Activated naive CD4-positive, alpha-beta T cell treated with anti-CD3 and anti-CD28 coated beads, Interleukin-2, amount 50 U/mL, for 24 hours (primary cell): ENCODE measurements around the gene RFNG.
A peak's percentile ranks its signal among the peaks of the same experiment; 100 is the strongest.

Source experiments
- H3K27ac Mint-ChIP-seq: one replicate; pipeline ENCODE4 v1.8.0; 2021; ENCODE audit warnings: mild to moderate bottlenecking, mixed read lengths
- H3K27me3 Mint-ChIP-seq: one replicate; pipeline ENCODE4 v1.8.0; 2021; ENCODE audit warnings: mixed read lengths
- H3K36me3 Mint-ChIP-seq: one replicate; pipeline ENCODE4 v1.8.0; 2021; ENCODE audit warnings: mixed read lengths
- H3K4me1 Mint-ChIP-seq: one replicate; pipeline ENCODE4 v1.8.0; 2021; ENCODE audit warnings: mixed read lengths
- H3K4me3 Mint-ChIP-seq: one replicate; pipeline ENCODE4 v1.8.0; 2021; ENCODE audit warnings: mild to moderate bottlenecking, mixed read lengths
- H3K9me3 Mint-ChIP-seq: one replicate; pipeline ENCODE4 v1.8.0; 2021; ENCODE audit warnings: mixed read lengths

The RFNG gene

DNA sequence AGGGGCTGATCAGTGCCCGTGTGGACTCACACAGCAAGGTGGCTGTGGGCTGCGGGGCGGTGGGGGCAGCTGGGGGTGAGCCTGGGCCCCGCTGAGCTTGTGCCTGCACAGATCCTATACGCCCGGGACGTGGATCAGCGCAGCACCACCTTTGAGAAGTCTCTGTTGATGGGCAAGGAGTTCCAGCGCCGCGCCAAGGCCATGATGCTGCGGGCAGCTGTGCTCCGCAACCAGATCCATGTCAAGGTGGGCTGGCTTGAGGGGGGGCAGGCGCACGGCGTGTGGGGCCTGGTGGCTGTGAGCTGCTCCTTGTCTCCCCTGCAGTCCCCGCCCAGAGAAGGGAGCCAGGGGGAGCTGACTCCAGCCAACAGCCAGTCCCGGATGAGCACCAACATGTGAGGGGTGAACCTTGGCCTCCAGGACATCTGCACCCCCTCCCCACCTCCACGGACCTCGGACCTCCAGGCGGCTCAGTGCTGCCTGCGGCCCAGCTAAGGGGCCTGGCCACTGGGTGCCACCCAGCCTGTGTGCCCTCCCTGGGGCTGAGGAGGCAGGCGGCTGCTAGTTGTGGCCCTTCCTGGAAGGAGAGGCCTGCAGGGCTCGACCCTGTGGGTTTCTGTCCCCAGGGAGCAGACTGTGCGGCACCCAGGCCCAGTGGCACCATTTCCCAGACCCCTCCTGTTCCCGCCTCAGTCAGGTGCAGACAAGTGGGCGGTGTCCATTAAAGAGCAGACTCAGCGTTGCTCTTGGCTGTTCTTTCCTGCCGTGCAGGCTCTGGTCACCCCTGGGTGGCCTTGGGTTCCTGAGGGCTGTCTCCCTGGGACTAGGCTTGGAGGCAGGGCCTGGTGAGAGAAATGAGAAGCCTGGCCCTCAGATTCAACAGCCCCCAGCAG is 5.4 kb upstream of the RFNG start:
- Mint-ChIP-seq H3K4me1 (peaks cover 7% of the 10 kb centered on the region), H3K27me3 (no peaks in the 10 kb centered on the region), H3K27ac (no peak overlapping the region), H3K4me3 (no peak overlapping the region), H3K9me3 (no peaks in the 10 kb centered on the region), H3K36me3 (no peaks in the 10 kb centered on the region)

GRCh38 chr17:82055965-82056728 is 4.5 kb upstream of the RFNG start:
- no peak overlapping the region for H3K27ac Mint-ChIP-seq
- H3K4me3 Mint-ChIP-seq: no peak overlapping the region

GRCh38 chr17:82055023-82055964 is 3.7 kb upstream of the RFNG start:
- Mint-ChIP-seq H3K4me3 (no peak overlapping the region), H3K27ac (no peak overlapping the region)

More at GRCh38 chr17:82055965-82056728, 4.5 kb upstream of the RFNG start:
- peaks cover 7% of the 10 kb centered on the region for H3K4me1 Mint-ChIP-seq
- H3K36me3 Mint-ChIP-seq: no peaks in the 10 kb centered on the region
- no peaks in the 10 kb centered on the region for H3K9me3 Mint-ChIP-seq
- H3K27me3 Mint-ChIP-seq: no peaks in the 10 kb centered on the region

GRCh38 chr17:82054351-82055022 is 2.9 kb upstream of the RFNG start:
- Mint-ChIP-seq H3K27ac (no peak overlapping the region), H3K4me1 (peaks cover 14% of the 10 kb centered on the region), H3K4me3 (no peak overlapping the region)

More at GRCh38 chr17:82055023-82055964, 3.7 kb upstream of the RFNG start:
- Mint-ChIP-seq H3K4me1 (peaks cover 14% of the 10 kb centered on the region), H3K27me3 (no peaks in the 10 kb centered on the region), H3K9me3 (no peaks in the 10 kb centered on the region), H3K36me3 (no peaks in the 10 kb centered on the region)

GRCh38 chr17:82053556-82054263 is 2.1 kb upstream of the RFNG start:
- H3K4me1 Mint-ChIP-seq: peaks cover 14% of the 10 kb centered on the region
- H3K9me3 Mint-ChIP-seq: no peaks in the 10 kb centered on the region
- H3K27me3 Mint-ChIP-seq: no peaks in the 10 kb centered on the region
- no peaks in the 10 kb centered on the region for H3K36me3 Mint-ChIP-seq
- no peak overlapping the region for H3K27ac Mint-ChIP-seq
- H3K4me3 Mint-ChIP-seq: peak overlapping the region; percentile 81

More at GRCh38 chr17:82054351-82055022, 2.9 kb upstream of the RFNG start:
- H3K9me3 Mint-ChIP-seq: no peaks in the 10 kb centered on the region
- no peaks in the 10 kb centered on the region for H3K36me3 Mint-ChIP-seq
- no peaks in the 10 kb centered on the region for H3K27me3 Mint-ChIP-seq

- no peaks in the 10 kb centered on the region for H3K27me3 Mint-ChIP-seq
- no peaks in the 10 kb centered on the region for H3K36me3 Mint-ChIP-seq
- no peaks in the 10 kb centered on the region for H3K9me3 Mint-ChIP-seq
- H3K27ac Mint-ChIP-seq: no peak overlapping the region
- H3K4me1 Mint-ChIP-seq: peaks cover 14% of the 10 kb centered on the region
- peak overlapping the region; percentile 81 for H3K4me3 Mint-ChIP-seq
These were observed 1.5 kb upstream of the RFNG start for GRCh38 chr17:82053130-82053529.

GRCh38 chr17:82052638-82053059 is 1.0 kb upstream of the RFNG start:
- H3K4me3 Mint-ChIP-seq: peak overlapping the region; percentile 81
- H3K9me3 Mint-ChIP-seq: no peaks in the 10 kb centered on the region
- no peaks in the 10 kb centered on the region for H3K27me3 Mint-ChIP-seq
- peak overlapping the region; percentile 46 for H3K27ac Mint-ChIP-seq
- H3K36me3 Mint-ChIP-seq: no peaks in the 10 kb centered on the region
- peaks cover 14% of the 10 kb centered on the region for H3K4me1 Mint-ChIP-seq

DNA sequence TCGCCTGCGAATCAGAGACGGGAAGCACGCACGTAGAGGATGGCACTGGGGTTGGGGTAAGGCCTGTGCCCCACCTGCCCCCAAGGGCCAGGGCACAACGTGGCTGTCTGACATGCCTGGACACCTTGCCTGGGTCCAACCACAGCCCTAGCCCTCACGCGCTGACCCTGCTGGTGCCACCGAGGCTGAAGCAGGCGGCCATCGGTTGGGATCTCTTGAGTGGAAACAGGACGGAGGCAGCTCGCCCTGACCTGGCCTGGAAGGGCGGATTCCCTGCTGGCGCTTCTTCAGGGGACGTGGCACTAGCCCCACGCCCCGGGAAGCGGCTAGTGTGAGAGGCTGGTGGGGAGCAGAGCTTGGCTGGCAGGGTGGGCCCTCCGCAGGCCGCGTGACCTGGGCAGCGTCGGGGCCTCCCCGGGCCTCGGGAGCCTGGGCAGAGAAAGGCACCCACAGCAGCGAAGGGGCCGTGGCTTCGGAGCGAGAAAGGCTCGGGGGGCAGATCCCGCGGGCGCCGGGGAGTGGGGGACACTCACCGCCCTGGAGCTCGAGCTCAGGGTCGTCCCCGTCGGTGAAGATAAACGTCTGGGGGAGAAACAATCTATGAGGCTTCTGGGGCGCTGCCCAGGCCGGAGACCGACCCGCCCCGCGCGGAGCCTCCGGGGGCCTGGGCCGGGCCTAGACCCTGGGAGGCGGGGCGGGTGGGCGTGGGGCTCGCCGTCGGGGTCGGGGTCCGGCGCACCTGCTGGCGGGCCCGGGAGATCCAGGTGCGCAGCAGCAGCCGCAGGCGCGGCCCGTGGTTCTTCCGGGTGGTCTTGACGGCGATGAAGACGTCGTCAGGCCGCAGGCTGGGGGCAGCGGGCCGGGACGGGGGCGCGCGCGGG is 610 bp downstream of the RFNG start:
- Mint-ChIP-seq H3K9me3 (no peaks in the 10 kb centered on the region), H3K4me3 (peak overlapping the region; percentile 87), H3K27ac (no peak overlapping the region)

GRCh38 chr17:82050152-82050760 is 1.4 kb downstream of the RFNG start:
- no peak overlapping the region for H3K27ac Mint-ChIP-seq
- H3K36me3 Mint-ChIP-seq: no peaks in the 10 kb centered on the region
- H3K9me3 Mint-ChIP-seq: no peaks in the 10 kb centered on the region
- H3K27me3 Mint-ChIP-seq: no peaks in the 10 kb centered on the region
- peak overlapping the region; percentile 87 for H3K4me3 Mint-ChIP-seq
- peaks cover 14% of the 10 kb centered on the region for H3K4me1 Mint-ChIP-seq

More for the DNA sequence above, 610 bp downstream of the RFNG start:
- Mint-ChIP-seq H3K36me3 (no peaks in the 10 kb centered on the region), H3K27me3 (no peaks in the 10 kb centered on the region), H3K4me1 (peaks cover 14% of the 10 kb centered on the region)

DNA sequence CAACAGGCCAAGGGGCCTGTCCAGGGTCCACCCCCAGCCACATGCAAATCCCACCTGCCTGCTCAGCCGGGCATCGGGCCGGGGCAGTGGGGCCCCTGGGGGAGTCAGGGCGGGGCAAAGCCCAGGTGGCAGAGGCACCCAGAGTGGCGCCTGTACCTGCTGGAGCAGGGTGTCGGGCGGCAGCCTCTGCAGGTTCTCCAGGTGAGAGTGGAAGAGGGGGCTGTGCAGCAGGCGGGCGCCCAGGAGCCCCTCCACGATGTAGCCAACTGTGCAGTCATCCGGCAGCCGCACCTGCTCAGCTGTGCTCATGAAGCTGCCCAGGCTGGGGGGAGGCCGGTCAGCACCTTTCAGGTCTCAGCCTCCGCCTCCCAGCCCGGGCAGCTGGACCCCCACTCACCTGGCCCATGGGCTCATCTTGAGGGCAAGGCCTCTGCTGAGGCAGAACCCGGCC is 2.1 kb downstream of the RFNG start:
- Mint-ChIP-seq H3K4me3 (no peak overlapping the region), H3K27me3 (no peaks in the 10 kb centered on the region), H3K36me3 (no peaks in the 10 kb centered on the region), H3K27ac (no peak overlapping the region), H3K4me1 (peaks cover 14% of the 10 kb centered on the region), H3K9me3 (no peaks in the 10 kb centered on the region)

GRCh38 chr17:82049106-82049505 is 2.5 kb downstream of the RFNG start:
- H3K27me3 Mint-ChIP-seq: no peaks in the 10 kb centered on the region
- H3K36me3 Mint-ChIP-seq: no peaks in the 10 kb centered on the region
- H3K4me3 Mint-ChIP-seq: no peak overlapping the region
- no peaks in the 10 kb centered on the region for H3K9me3 Mint-ChIP-seq
- no peak overlapping the region for H3K27ac Mint-ChIP-seq
- peaks cover 14% of the 10 kb centered on the region for H3K4me1 Mint-ChIP-seq

GRCh38 chr17:82048571-82048971 is 3.0 kb downstream of the RFNG start:
- peak overlapping the region; percentile 51 for H3K27ac Mint-ChIP-seq
- H3K36me3 Mint-ChIP-seq: no peaks in the 10 kb centered on the region
- H3K27me3 Mint-ChIP-seq: no peaks in the 10 kb centered on the region
- no peaks in the 10 kb centered on the region for H3K9me3 Mint-ChIP-seq
- H3K4me1 Mint-ChIP-seq: peaks cover 14% of the 10 kb centered on the region
- no peak overlapping the region for H3K4me3 Mint-ChIP-seq

DNA sequence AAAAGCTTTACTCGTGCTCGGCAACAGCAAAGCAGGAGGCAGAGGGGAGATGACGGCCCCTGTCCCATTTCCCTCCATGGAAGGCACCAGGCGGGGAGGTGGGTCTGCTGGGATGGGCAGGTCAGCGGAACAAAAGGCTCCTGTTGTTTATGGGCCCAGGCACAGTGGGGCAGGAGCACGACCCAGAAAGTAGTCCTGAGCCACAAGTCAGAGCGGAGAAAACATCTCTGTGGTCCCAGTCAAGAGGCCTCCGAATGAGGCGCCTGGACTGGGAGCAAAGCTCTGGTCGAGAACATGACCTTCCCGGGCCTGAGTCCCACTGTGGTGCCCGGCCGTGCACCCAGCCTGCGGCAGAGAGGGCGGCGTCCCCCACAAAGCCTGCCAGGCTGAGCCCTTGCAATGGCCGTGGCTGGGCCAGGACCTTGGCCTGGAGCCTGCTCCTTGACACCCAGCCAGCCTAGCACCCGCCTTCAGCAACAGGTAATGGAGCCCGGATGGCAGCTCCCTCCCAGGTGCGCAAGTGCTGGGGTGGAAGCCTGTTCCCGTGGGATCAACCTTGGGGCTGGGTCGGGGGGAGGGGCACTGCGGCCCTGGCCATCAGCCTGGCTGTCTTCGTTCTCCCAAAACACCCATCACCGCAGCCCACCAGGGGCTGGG is 3.6 kb downstream of the RFNG start:
- H3K9me3 Mint-ChIP-seq: no peaks in the 10 kb centered on the region
- H3K36me3 Mint-ChIP-seq: no peaks in the 10 kb centered on the region
- peaks cover 10% of the 10 kb centered on the region for H3K4me1 Mint-ChIP-seq
- no peak overlapping the region for H3K4me3 Mint-ChIP-seq
- no peak overlapping the region for H3K27ac Mint-ChIP-seq
- no peaks in the 10 kb centered on the region for H3K27me3 Mint-ChIP-seq
